BLaER1 treated with 17β-estradiol and CSF1 and Interleukin-3, amounts not matched to agents 10 nM and 100 nM (cell line): ENCODE data around the gene OR4C12.
"Not testable (repeated sequence)": the region's sequence is repeated elsewhere in the genome, so short reads cannot be mapped to it uniquely, and the experiment has no call there.

ENCODE experiments used
- H3K27ac ChIP-seq, 11 experiments: shearing (Covaris generic); formaldehyde crosslinking; 2 replicates each; pipeline ENCODE4 v1.8.1; 2022
- H3K27me3 ChIP-seq, 11 experiments: shearing (Covaris generic); formaldehyde crosslinking; 2 replicates each; pipeline ENCODE4 v1.8.1; 2022
- H3K36me3 ChIP-seq, 11 experiments: shearing (Covaris generic); formaldehyde crosslinking; 2 replicates each; pipeline ENCODE4 v1.8.1; 2022
- H3K4me1 ChIP-seq, 10 experiments: shearing (Covaris generic); formaldehyde crosslinking; 2 replicates each; pipeline ENCODE4 v1.8.1; 2022
- H3K4me2 ChIP-seq, 11 experiments: shearing (Covaris generic); formaldehyde crosslinking; 2 replicates each; pipeline ENCODE4 v1.8.1; 2022
- H3K4me3 ChIP-seq, 10 experiments: shearing (Covaris generic); formaldehyde crosslinking; 2 replicates each; pipeline ENCODE4 v1.8.1; 2022
- H3K9ac ChIP-seq, 11 experiments: shearing (Covaris generic); formaldehyde crosslinking; 2 replicates each; pipeline ENCODE4 v1.8.1; 2022
- H3K9me3 ChIP-seq, 11 experiments: shearing (Covaris generic); formaldehyde crosslinking; replicated peaks in 1 of 11; 2 replicates each; pipeline ENCODE4 v1.8.1; 2022
- H4K20me1 ChIP-seq, 11 experiments: shearing (Covaris generic); formaldehyde crosslinking; 2 replicates each; pipeline ENCODE4 v1.8.1; 2022
- Cebpa-rat ChIP-seq, 11 experiments: shearing (Covaris generic); IDR thresholded peaks; 2 replicates each; pipeline ENCODE4 v1.8.1; 2022

Gene OR4C12

DNA sequence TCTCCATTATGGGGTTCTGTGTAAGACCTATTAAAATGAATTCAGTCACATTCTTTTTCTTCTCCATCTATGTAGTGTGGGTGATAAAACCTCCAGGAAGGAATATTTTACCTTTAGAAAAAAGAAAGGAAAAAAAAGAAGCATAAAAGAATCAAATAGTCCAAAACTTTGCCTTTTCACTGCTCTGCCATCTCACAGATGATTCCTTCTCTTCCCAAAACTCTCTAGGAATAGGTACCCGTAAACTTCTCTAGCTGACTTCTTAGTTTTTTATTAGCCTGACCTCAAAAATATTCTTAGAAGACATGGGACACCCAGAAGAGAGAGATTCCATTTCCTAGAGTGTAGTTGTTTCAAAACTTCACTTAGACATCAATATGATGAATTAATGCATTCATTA, at the start of gene OR4C12:
Gene OR4C12 (minus strand): TSS at position 101 of the 400 bp plus-strand sequence. CDS start 34 bp downstream, at position 67.
- H3K9me3 ChIP-seq, H3K4me1 ChIP-seq, H4K20me1 ChIP-seq, H3K4me3 ChIP-seq, H3K36me3 ChIP-seq, H3K4me2 ChIP-seq, H3K27me3 ChIP-seq, H3K9ac ChIP-seq, H3K27ac ChIP-seq: not testable (repeated sequence)

DNA sequence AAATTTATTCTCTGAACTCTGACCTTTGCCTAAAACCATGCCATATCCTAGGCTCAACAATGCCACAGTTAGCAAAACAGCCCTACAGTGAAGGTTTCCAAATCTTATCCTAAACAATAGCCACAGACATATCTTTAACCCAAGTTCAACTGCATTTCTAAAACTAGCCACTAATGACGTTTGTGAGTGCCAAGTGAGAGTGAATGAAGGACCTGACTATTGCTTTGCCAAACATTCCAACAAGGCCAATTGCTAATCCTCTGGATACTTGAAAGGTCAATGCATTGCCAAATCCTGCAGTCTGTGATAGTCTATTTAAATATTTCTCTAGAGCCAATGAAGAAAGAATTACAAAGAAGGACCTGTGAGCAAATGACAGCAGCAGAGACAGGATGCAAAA, 47.9 kb upstream of the OR4C12 start:
- no peak overlapping the region for H3K9ac ChIP-seq
- H3K4me2 ChIP-seq: no peak overlapping the region
- no peak overlapping the region for H3K4me3 ChIP-seq
- H3K27me3 ChIP-seq: no peaks in the 10 kb centered on the region
- no peaks in the 10 kb centered on the region for H4K20me1 ChIP-seq
- no peak overlapping the region for H3K27ac ChIP-seq
- peaks cover 0 to 16% (median 6%) of the 10 kb centered on the region in 11 experiments; a peak in 8 of 22 replicates for H3K9me3 ChIP-seq
- TF ChIP-seq Cebpa-rat (IDR thresholded peaks at IDR 0.05): no peak
- H3K4me1 ChIP-seq: no peaks in the 10 kb centered on the region
- no peaks in the 10 kb centered on the region for H3K36me3 ChIP-seq

DNA sequence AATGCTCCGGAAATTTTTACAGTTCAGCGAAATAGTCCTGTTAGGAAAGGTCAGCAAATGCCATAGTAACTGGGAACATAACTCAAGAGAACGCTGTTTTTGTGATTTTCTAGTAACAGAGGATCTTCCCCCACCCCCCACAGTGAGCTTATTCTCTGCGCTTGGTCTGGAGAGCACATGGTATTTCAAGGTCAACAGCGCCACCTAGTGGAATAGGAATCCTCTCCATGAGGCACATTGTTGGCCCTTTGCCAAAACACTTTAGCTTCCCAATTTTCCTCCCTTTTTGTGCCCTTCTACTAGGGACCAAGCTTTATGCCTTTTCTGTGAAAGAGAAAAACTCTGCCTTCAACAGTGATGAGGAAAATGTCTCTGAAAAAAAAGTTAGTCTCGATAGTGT, 13.2 kb upstream of the OR4C12 start:
- Histone ChIP-seq H3K4me1 (peaks cover 0 to 17% (median 9%) of the 10 kb centered on the region in 10 experiments; a peak in 11 of 20 replicates), H3K27me3 (peaks cover 0 to 79% (median 0%) of the 10 kb centered on the region in 11 experiments; a peak in 4 of 22 replicates), H3K27ac (no peak overlapping the region), H3K9ac (no peak overlapping the region), H3K4me3 (no peak overlapping the region), H3K36me3 (no peaks in the 10 kb centered on the region), H4K20me1 (no peaks in the 10 kb centered on the region), H3K4me2 (0 out of 22 replicates have a peak overlapping the region, but pooled peaks of 1 of the 11 experiments have one; percentile 66), H3K9me3 (peaks cover 0 to 19% (median 10%) of the 10 kb centered on the region in 11 experiments; a peak in 18 of 22 replicates)
- no peak for TF ChIP-seq Cebpa-rat (IDR thresholded peaks at IDR 0.05)

DNA sequence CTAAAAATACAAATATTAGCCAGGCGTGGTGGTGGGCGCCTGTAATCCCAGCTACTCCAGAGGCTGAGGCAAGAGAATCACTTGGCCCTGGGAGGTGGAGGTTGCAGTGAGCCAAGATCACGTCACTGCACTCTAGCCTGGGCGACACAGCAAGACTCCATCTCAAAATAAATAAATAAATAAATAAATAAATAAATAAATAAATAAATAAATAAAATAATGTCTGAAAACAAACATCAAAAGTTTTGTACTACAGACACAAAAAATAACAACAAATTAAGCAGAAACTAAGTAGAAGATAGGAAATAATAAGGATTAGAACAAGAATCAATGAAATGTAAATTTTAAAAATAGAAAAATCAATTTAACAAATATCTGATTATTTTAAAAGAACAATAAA, 8.9 kb downstream of the OR4C12 start:
- not testable (repeated sequence) for H3K9me3 ChIP-seq, H3K27ac ChIP-seq, H3K4me1 ChIP-seq, H3K36me3 ChIP-seq, H4K20me1 ChIP-seq, H3K9ac ChIP-seq, H3K4me3 ChIP-seq, H3K4me2 ChIP-seq, H3K27me3 ChIP-seq

DNA sequence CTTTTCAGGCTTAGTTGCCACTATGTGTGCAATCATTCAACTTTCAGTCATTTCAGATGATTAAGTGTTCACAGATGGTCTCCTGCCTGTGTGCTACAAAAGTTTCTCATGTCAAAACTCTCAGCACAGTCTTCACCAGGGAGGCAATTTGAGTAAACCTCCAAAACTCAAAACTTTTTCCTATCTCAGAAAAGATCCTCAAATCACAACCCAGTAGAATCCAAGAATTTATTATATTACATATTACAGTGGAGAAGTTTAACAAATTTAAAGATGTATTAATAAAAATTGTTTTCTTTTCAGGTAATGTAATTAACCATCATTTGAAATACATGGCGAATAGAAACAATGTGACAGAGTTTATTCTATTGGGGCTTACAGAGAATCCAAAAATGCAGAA, 30.2 kb downstream of the OR4C12 start, which contains the start of gene OR4C13:
Gene OR4C13 (plus strand): TSS at position 301 of the 400 bp plus-strand sequence. CDS start 32 bp downstream, at position 333.
- no peak within 1 kb of the TSS for H3K27ac ChIP-seq
- H3K4me3 ChIP-seq: no peak within 1 kb of the TSS
- no peak for TF ChIP-seq Cebpa-rat (IDR thresholded peaks at IDR 0.05)
- no peaks in the 10 kb centered on the region for H3K27me3 ChIP-seq
- no peaks in the 10 kb centered on the region for H3K4me1 ChIP-seq
- no peak within 1 kb of the TSS for H3K9ac ChIP-seq
- H3K9me3 ChIP-seq: peaks cover 0 to 5% (median 0%) of the 10 kb centered on the region in 11 experiments; a peak in 4 of 22 replicates
- H3K36me3 ChIP-seq: no peaks in the 10 kb centered on the region
- no peaks in the 10 kb centered on the region for H4K20me1 ChIP-seq
- no peak within 1 kb of the TSS for H3K4me2 ChIP-seq

DNA sequence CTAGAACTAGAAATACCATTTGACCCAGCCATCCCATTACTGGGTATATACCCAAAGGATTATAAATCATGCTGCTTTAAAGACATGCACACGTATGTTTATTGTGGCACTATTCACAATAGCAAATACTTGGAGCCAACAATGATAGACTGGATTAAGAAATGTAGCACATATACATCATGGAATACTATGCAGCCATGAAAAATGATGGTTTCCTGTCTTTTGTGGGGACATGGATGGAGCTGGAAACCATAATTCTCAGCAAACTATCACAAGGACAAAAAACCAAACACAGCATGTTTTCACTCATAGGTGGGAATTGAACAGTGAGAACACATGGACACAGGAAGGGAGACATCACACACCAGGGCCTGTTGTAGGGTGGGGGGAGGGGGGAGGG, 33.6 kb downstream of the OR4C12 start:
- not testable (repeated sequence) for H3K9ac ChIP-seq

More for the DNA sequence above, 33.6 kb downstream of the OR4C12 start:
- H3K9me3 ChIP-seq, H4K20me1 ChIP-seq, H3K4me3 ChIP-seq, H3K4me2 ChIP-seq, H3K36me3 ChIP-seq, H3K27me3 ChIP-seq, H3K27ac ChIP-seq, H3K4me1 ChIP-seq: not testable (repeated sequence)
